Esophagus squamous epithelium (tissue), 5 donors: Measurements from ENCODE around the gene MCRIP1. TPM values are rescaled to one million over a fixed set of nuclear protein-coding genes. Genes with fewer than 3 reads are reported as not detected.

Experiments used
- DNase-seq: peaks from one replicate; lab custom pipeline; 2025; lab: John Stamatoyannopoulos, UW
- H3K27ac ChIP-seq, 4 donors: fragments of 200-600 bp; sonication (generic); one replicate each; pipeline ENCODE4 v1.5.1; 2016 to 2019; ENCODE audit warnings: mild to moderate bottlenecking in 1 of 4
- H3K27me3 ChIP-seq, 4 donors: fragments of 200-600 bp; sonication (generic); 1 replicate in 3 of 4; 2 replicates in 1 of 4; pipeline versions ENCODE4 v1.5.1 to v1.6.0; 2017 to 2021; ENCODE audit warnings: antibody characterized with exemption in 1 of 4
- H3K36me3 ChIP-seq, 3 donors: fragments of 200-600 bp; sonication (generic); one replicate each; pipeline ENCODE4 v1.5.1; 2016 to 2019
- H3K4me1 ChIP-seq, 3 donors: fragments of 200-600 bp; sonication (generic); one replicate each; pipeline ENCODE4 v1.5.1; 2017 to 2019
- H3K4me3 ChIP-seq, 4 donors: fragments of 200-600 bp; sonication (generic); 1 replicate in 3 of 4; 2 replicates in 1 of 4; pipeline ENCODE4 v1.5.1; 2016 to 2019; ENCODE audit warnings: mild to moderate bottlenecking in 2 of 4, moderate library complexity in 1 of 4
- H3K9me3 ChIP-seq, 3 donors: fragments of 200-600 bp; sonication (generic); one replicate each; pipeline ENCODE4 v1.5.1; 2016 to 2019
- CTCF ChIP-seq, 6 experiments: fragments of 450-650 bp in 4 of 6; fragments of 200-600 bp in 2 of 6; sonication (generic) in 2 of 6; IDR thresholded peaks; one replicate each; pipeline ENCODE4 v1.5.1; 2016 to 2019; ENCODE audit warnings: antibody characterized with exemption in 6 of 6, mild to moderate bottlenecking in 4 of 6, moderate library complexity in 4 of 6
- POLR2A ChIP-seq, 4 donors: fragments of 450-650 bp; IDR thresholded peaks; one replicate each; pipeline ENCODE4 v1.6.1; 2017; ENCODE audit warnings: antibody characterized with exemption in 4 of 4, mild to moderate bottlenecking in 4 of 4, moderate library complexity in 3 of 4
- WGBS, 2 donors: methylation state at CpG; one replicate each; pipeline ENCODE4 v1.1.5; 2018; 5-methylcytosine and 5-hydroxymethylcytosine counted together
- intact Hi-C: fragments of 100-400 bp; cut with DNase I; formaldehyde crosslinking; loops from one replicate; pipeline ENCODE4 v1.15.0; 2022
- total RNA-seq, 4 donors: library from RNA; depleted of rRNA; stranded (reverse); fragments of >200 nt; gene quantifications; one replicate each; pipeline ENCODE4 v1.1.0, GENCODE V29; 2016
- donor health status: DM: yes; HTN: yes; CAD: no.

MCRIP1 gene
- total RNA-seq, 4 donors from 2014 or later: 8.7 to 28.0 (median 13.2) TPM

GRCh38 chr17:81821147-81821546, 11.9 kb downstream of the MCRIP1 start:
- intact Hi-C loops: no loop called here
- no peak for DNase-seq
- no peak overlapping the region for H3K4me3 ChIP-seq
- H3K36me3 ChIP-seq: peaks cover 0 to 24% (median 0%) of the 10 kb centered on the region in 3 donors
- H3K9me3 ChIP-seq: no peaks in the 10 kb centered on the region
- TF ChIP-seq POLR2A (IDR thresholded peaks at IDR 0.05) (no peak), CTCF (IDR thresholded peaks at IDR 0.05) (no peak)
- peak overlapping the region; percentile 83 to 89 (median 86) for H3K27ac ChIP-seq
- H3K4me1 ChIP-seq: peaks cover 27 to 45% (median 33%) of the 10 kb centered on the region in 3 donors
- peaks cover 0 to 24% (median 0%) of the 10 kb centered on the region in 4 donors for H3K27me3 ChIP-seq
- 74 to 77% methylated on average over 7 to 8 of the region's 8 CpGs for WGBS, 2 donors

GRCh38 chr17:81819708-81820107, 13.4 kb downstream of the MCRIP1 start:
- intact Hi-C loops: no loop called here
- no peak for DNase-seq
- 43% methylated on average over 2 of the region's 13 CpGs; no CpG with 5 or more reads in 1 of the 2 donors for WGBS, 2 donors

GRCh38 chr17:81817758-81818147, 15.3 kb downstream of the MCRIP1 start:
- WGBS, 2 donors: 57 to 64% methylated on average over 6 of the region's 7 CpGs
- no peak for TF ChIP-seq POLR2A (IDR thresholded peaks at IDR 0.05)
- TF ChIP-seq CTCF (IDR thresholded peaks at IDR 0.05): no peak
- no peak overlapping the region for H3K27ac ChIP-seq
- H3K9me3 ChIP-seq: no peaks in the 10 kb centered on the region
- peaks cover 0 to 51% (median 0%) of the 10 kb centered on the region in 4 donors for H3K27me3 ChIP-seq
- peaks cover 0 to 5% (median 0%) of the 10 kb centered on the region in 3 donors for H3K36me3 ChIP-seq
- H3K4me1 ChIP-seq: peaks cover 18 to 32% (median 18%) of the 10 kb centered on the region in 3 donors
- H3K4me3 ChIP-seq: no peak overlapping the region
- intact Hi-C loops: no loop called here
- DNase-seq: no peak

More at GRCh38 chr17:81819708-81820107, 13.4 kb downstream of the MCRIP1 start:
- no peak overlapping the region for H3K4me3 ChIP-seq
- H3K36me3 ChIP-seq: peaks cover 0 to 23% (median 0%) of the 10 kb centered on the region in 3 donors
- no peaks in the 10 kb centered on the region for H3K9me3 ChIP-seq
- H3K27me3 ChIP-seq: peaks cover 0 to 34% (median 0%) of the 10 kb centered on the region in 4 donors
- H3K4me1 ChIP-seq: peaks cover 27 to 50% (median 33%) of the 10 kb centered on the region in 3 donors
- no peak for TF ChIP-seq CTCF (IDR thresholded peaks at IDR 0.05)
- TF ChIP-seq POLR2A (IDR thresholded peaks at IDR 0.05): no peak
- H3K27ac ChIP-seq: no peak overlapping the region

- Histone ChIP-seq H3K27me3 (peaks cover 0 to 72% (median 0%) of the 10 kb centered on the region in 4 donors), H3K4me3 (no peak overlapping the region), H3K4me1 (peaks cover 0 to 13% (median 0%) of the 10 kb centered on the region in 3 donors), H3K27ac (no peak overlapping the region), H3K9me3 (no peaks in the 10 kb centered on the region), H3K36me3 (no peaks in the 10 kb centered on the region)
- WGBS, 2 donors: 30% methylated on average over 2 of the region's 2 CpGs; no CpG with 5 or more reads in 1 of the 2 donors
- TF ChIP-seq CTCF (IDR thresholded peaks at IDR 0.05) (no peak), POLR2A (IDR thresholded peaks at IDR 0.05) (no peak)
- DNase-seq: no peak
- intact Hi-C loops: no loop called here
Observed at GRCh38 chr17:81815646-81815986, 17.5 kb downstream of the MCRIP1 start.

- WGBS, 2 donors: 40 to 60% methylated on average over 2 to 4 of the region's 24 CpGs
- intact Hi-C loops: no loop called here
- no peaks in the 10 kb centered on the region for H3K9me3 ChIP-seq
- peaks cover 0 to 78% (median 0%) of the 10 kb centered on the region in 4 donors for H3K27me3 ChIP-seq
- no peaks in the 10 kb centered on the region for H3K36me3 ChIP-seq
- TF ChIP-seq POLR2A (IDR thresholded peaks at IDR 0.05) (no peak), CTCF (IDR thresholded peaks at IDR 0.05) (no peak)
- peaks cover 0 to 13% (median 0%) of the 10 kb centered on the region in 3 donors for H3K4me1 ChIP-seq
- no peak for DNase-seq
- H3K27ac ChIP-seq: no peak overlapping the region
- H3K4me3 ChIP-seq: no peak overlapping the region
Observed at GRCh38 chr17:81814748-81815645, 18.1 kb downstream of the MCRIP1 start.
